Chondrocyte (in vitro differentiated cells): ENCODE results near the gene DCN. TPM values are rescaled to one million over a fixed set of nuclear protein-coding genes. Genes with fewer than 3 reads are reported as not detected.
A peak's percentile ranks its signal among the peaks of the same experiment; 100 is the strongest.

Source experiments
- DNase-seq: peaks from one replicate; pipeline ENCODE4 v3.0.0; 2021; ENCODE audit warnings: mixed read lengths, low spot score
- H3K27ac Mint-ChIP-seq: one replicate; pipeline ENCODE4 v1.8.0; 2021; ENCODE audit warnings: mild to moderate bottlenecking, moderate library complexity, mixed read lengths; ENCODE audit not compliant: unreplicated experiment
- H3K27me3 Mint-ChIP-seq: 2 replicates; pipeline ENCODE4 v1.8.0; 2021; ENCODE audit warnings: low read depth, mixed read lengths
- H3K36me3 Mint-ChIP-seq: 2 replicates; pipeline ENCODE4 v1.8.0; 2021; ENCODE audit warnings: low read depth, mixed read lengths
- H3K4me1 Mint-ChIP-seq: 2 replicates; pipeline ENCODE4 v1.8.0; 2021; ENCODE audit warnings: low read depth, mild to moderate bottlenecking, mixed read lengths
- H3K4me3 Mint-ChIP-seq: one replicate; pipeline ENCODE4 v1.8.0; 2021; ENCODE audit warnings: mild to moderate bottlenecking, moderate library complexity, mixed read lengths; ENCODE audit not compliant: unreplicated experiment
- H3K9me3 Mint-ChIP-seq: 2 replicates; pipeline ENCODE4 v1.8.0; 2021; ENCODE audit warnings: low read depth, mixed read lengths
- CTCF ChIP-seq: fragments of 200-600 bp; sonication (generic); IDR thresholded peaks from 2 replicates; pipeline ENCODE4 v1.5.0; 2021; ENCODE audit warnings: antibody characterized with exemption, mild to moderate bottlenecking, moderate library complexity
- long read RNA-seq: library from polyadenylated mRNA; stranded (forward); transcript quantifications from one replicate; pipeline ENCODE4 v2.0.0, GENCODE V29; 2021
- total RNA-seq: library from RNA; stranded (reverse); gene quantifications from 3 replicates; pipeline ENCODE4 v1.2.1, GENCODE V29; 2021

Gene DCN, protein sequence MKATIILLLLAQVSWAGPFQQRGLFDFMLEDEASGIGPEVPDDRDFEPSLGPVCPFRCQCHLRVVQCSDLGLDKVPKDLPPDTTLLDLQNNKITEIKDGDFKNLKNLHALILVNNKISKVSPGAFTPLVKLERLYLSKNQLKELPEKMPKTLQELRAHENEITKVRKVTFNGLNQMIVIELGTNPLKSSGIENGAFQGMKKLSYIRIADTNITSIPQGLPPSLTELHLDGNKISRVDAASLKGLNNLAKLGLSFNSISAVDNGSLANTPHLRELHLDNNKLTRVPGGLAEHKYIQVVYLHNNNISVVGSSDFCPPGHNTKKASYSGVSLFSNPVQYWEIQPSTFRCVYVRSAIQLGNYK
- total RNA-seq: 723 to 2,473 TPM (median 743 TPM) in 3 replicates
- long read RNA-seq, full-length matches to known transcripts: 744 of 928 reads
- long read RNA-seq, partial matches to known transcripts: 109 of 928 reads
- long read RNA-seq, other reads (novel, unspliced or antisense): 75 of 928 reads

GRCh38 chr12:91182636-91183455 lies at the start of gene DCN:
DCN (minus strand) TSS chr12:91182817; CDS start chr12:91178552, 4,265 bp downstream.
- H3K36me3 Mint-ChIP-seq: no peaks in the 10 kb centered on the region
- H3K27ac Mint-ChIP-seq: peak within 1 kb of the TSS; percentile 94
- TF ChIP-seq CTCF: no peak
- peaks cover 48% of the 10 kb centered on the region for H3K4me1 Mint-ChIP-seq
- H3K9me3 Mint-ChIP-seq: no peaks in the 10 kb centered on the region
- no peak for DNase-seq
- H3K4me3 Mint-ChIP-seq: no peak within 1 kb of the TSS
- H3K27me3 Mint-ChIP-seq: no peaks in the 10 kb centered on the region

DNA sequence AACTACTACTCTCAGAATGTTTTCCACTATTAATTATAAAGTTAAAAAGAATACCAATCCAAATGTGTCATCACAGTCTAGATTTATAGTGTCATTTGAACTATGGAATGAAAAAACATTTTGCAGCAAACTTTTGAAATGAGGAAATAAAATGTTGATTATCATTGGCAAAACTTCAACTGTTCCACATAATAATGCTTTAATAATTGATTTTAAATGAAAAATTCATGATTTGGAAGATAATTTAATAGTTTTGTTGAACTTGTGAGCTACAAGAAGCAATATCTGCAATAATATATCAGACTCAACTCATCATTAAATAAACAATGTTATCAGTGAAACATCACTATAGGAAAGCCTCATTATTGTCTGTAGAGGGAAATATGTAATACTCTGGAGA lies 48.2 kb upstream of the DCN start:
- no peak overlapping the region for H3K4me3 Mint-ChIP-seq
- H3K36me3 Mint-ChIP-seq: no peaks in the 10 kb centered on the region
- H3K9me3 Mint-ChIP-seq: peaks cover 5% of the 10 kb centered on the region
- no peaks in the 10 kb centered on the region for H3K27me3 Mint-ChIP-seq
- H3K27ac Mint-ChIP-seq: no peak overlapping the region
- no peak for DNase-seq
- no peaks in the 10 kb centered on the region for H3K4me1 Mint-ChIP-seq
- TF ChIP-seq CTCF: no peak

DNA sequence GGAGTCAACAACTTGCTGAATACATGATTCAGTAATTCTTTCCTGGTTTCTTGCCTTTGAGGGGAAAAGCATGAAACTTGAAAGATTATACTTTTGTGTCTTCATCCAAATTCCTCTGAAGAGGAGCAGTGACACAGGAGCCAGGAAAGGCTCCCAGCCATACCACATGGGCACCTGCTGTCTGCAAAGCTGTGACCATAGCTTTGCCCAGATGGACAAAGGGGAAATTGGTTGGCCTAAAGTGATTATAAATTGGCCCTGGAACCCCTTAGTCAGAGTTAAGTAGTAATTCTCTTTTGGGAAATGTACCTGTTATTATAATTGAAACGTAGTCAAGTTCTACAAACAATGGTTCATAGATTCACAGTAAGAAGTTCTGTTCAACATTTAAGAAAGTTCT lies 44.3 kb upstream of the DCN start:
- Mint-ChIP-seq H3K4me3 (no peak overlapping the region), H3K36me3 (no peaks in the 10 kb centered on the region), H3K27ac (no peak overlapping the region), H3K9me3 (no peaks in the 10 kb centered on the region), H3K27me3 (no peaks in the 10 kb centered on the region), H3K4me1 (peaks cover 29% of the 10 kb centered on the region)
- DNase-seq: no peak
- TF ChIP-seq CTCF: no peak

DNA sequence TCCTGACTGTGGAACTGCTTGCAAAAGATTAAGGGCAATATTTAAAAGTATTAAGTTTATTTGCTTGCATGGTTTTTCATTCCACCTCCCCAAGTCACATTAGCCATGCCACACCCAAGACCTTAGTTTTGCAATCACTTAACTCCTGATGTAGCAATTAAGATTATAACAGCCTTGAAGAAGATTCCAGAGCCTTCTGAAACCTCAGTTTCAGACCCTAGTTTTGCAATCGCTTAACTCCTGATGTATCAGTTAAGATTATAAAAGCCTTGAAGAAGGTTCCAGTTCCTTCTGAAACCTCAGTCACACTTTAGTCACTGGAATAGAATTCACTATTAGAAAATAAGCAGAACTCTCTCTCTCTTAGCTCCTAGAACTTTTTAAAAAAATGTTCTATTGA lies 42.7 kb upstream of the DCN start:
- Mint-ChIP-seq H3K27ac (no peak overlapping the region), H3K9me3 (no peaks in the 10 kb centered on the region), H3K27me3 (no peaks in the 10 kb centered on the region), H3K36me3 (no peaks in the 10 kb centered on the region), H3K4me3 (no peak overlapping the region), H3K4me1 (peaks cover 29% of the 10 kb centered on the region)
- DNase-seq: no peak
- no peak for TF ChIP-seq CTCF

- Mint-ChIP-seq H3K9me3 (no peaks in the 10 kb centered on the region), H3K27me3 (no peaks in the 10 kb centered on the region), H3K4me1 (peaks cover 29% of the 10 kb centered on the region), H3K36me3 (no peaks in the 10 kb centered on the region), H3K27ac (peak overlapping the region; percentile 22), H3K4me3 (no peak overlapping the region)
- TF ChIP-seq CTCF: no peak
- no peak for DNase-seq
Observed at GRCh38 chr12:91224401-91224800, 41.8 kb upstream of the DCN start.
